Heart left ventricle (tissue), 13 donors: Measurements from ENCODE around the gene TGFBR1.

ENCODE experiments used
- POLR2A ChIP-seq, 2 donors: fragments of 450-650 bp; IDR thresholded peaks; one replicate each; pipeline ENCODE4 v1.6.1; 2017; ENCODE audit warnings: antibody characterized with exemption in 2 of 2, mild to moderate bottlenecking in 2 of 2, moderate library complexity in 2 of 2
- TF ChIP-seq, protein P1 (sequence below), 12 donors: fragments of 200-600 bp; sonication (generic) in 4 of 12; IDR thresholded peaks; one replicate each; pipeline versions ENCODE4 v1.5.0 to v1.8.0; 2018 to 2022; ENCODE audit warnings: antibody characterized with exemption in 12 of 12, mild to moderate bottlenecking in 5 of 12
- donor health status: ischemic (EF 13 %, LVEDD 7.1; RV severe dilation, severe dysfunction).
- donor health status: DM: no; HTN: yes; CAD: no.
- donor health status: DM: no; HTN: no; CAD: no.
- donor health status: ischemic (EF 25% LVEDD 6.9; RV normal size, moderate dysfunction).
- donor health status: ischemic (EF 25% LVEDD 5.7; RV mildly dilated, moderate dysfunction).
- donor health status: ischemic (EF 35%, LVEDD 5.7; RV mildly dilated, moderate dysfunction).
- donor health status: nonischemic (EF 11% LVEDD 7.7; RV severe dilation, severe dysfunction).
- donor health status: DM: yes; HTN: yes; CAD: no.
- donor health status: PGD.
- donor health status: ischemic (EF 29% LVEDD 5.4; RV normal size, mild dysfunction).
- donor health status: nonischemic (EF 23%, LVEDD 6.1; RV moderate dilation, normal function).

DNA sequence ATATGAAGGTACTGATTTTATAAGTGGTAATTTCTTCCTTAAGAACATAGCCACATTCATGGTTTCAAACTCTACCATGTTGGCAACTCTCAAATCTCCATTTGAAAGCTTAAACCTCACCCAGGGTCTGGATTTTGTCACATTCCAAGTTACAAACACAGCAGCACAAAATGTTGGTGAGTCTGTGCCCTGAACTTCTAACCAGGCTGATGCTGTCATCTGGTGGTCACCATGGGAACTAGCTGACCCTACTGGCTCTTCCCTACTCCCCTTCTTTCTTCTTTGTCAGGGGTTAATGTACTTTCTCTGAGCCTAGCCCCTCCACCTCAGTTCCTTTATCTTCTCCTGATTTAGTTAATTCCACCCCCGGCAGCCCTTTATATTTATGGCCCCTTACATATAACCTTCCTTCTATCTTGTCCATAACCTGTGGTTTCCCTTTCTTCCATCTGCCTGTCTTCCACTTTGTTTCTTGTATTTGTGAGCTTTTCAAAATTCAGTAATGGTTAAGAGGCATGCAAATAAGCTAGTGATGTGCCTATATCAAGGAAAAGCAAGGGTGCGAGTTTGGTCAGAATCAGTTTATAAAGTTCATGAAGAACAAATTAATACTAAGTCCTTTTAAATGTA is 35.9 kb downstream of the TGFBR1 start:
- TF ChIP-seq, protein P1, sequence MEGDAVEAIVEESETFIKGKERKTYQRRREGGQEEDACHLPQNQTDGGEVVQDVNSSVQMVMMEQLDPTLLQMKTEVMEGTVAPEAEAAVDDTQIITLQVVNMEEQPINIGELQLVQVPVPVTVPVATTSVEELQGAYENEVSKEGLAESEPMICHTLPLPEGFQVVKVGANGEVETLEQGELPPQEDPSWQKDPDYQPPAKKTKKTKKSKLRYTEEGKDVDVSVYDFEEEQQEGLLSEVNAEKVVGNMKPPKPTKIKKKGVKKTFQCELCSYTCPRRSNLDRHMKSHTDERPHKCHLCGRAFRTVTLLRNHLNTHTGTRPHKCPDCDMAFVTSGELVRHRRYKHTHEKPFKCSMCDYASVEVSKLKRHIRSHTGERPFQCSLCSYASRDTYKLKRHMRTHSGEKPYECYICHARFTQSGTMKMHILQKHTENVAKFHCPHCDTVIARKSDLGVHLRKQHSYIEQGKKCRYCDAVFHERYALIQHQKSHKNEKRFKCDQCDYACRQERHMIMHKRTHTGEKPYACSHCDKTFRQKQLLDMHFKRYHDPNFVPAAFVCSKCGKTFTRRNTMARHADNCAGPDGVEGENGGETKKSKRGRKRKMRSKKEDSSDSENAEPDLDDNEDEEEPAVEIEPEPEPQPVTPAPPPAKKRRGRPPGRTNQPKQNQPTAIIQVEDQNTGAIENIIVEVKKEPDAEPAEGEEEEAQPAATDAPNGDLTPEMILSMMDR (IDR thresholded peaks at IDR 0.05), result peak; percentile 75 to 95 (median 88)
- TF ChIP-seq POLR2A (IDR thresholded peaks at IDR 0.05), result no peak
